DOHH2 (cell line): ENCODE results near the gene ITLN1.

Experiments
- EZH2phosphoT487 ChIP-seq: fragments of 200-600 bp; sonication (generic); IDR thresholded peaks from 2 replicates; pipeline ENCODE4 v1.6.1; 2017; ENCODE audit warnings: borderline replicate concordance, mild to moderate bottlenecking, antibody characterized with exemption, low read length, moderate library complexity, mixed read lengths
- TF ChIP-seq, protein P1 (sequence below): fragments of 200-600 bp; sonication (generic); IDR thresholded peaks from one replicate; pipeline ENCODE4 v1.5.1; 2014; ENCODE audit warnings: antibody characterized with exemption, mild to moderate bottlenecking, low read depth, low read length; ENCODE audit not compliant: poor library complexity, severe bottlenecking

DNA sequence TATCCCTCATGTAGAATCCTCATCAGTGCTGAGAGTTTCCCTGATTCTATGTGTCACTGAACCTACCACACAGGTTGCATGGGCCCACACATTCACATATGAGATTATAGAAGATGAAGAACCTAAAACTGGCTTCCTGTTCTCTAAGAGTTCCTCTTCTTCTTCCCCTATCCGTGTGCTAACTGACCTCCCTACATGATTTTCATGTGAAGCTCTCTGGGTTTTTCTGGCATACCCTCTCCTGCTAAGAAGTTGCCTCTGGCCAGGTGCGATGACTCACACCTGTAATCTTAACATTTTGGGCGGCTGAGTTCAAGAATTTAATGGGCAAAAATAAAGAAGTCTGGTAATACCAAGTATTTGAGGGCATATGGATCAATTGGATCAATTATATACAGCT is 16.8 kb downstream of the ITLN1 start:
- TF ChIP-seq, protein P1, sequence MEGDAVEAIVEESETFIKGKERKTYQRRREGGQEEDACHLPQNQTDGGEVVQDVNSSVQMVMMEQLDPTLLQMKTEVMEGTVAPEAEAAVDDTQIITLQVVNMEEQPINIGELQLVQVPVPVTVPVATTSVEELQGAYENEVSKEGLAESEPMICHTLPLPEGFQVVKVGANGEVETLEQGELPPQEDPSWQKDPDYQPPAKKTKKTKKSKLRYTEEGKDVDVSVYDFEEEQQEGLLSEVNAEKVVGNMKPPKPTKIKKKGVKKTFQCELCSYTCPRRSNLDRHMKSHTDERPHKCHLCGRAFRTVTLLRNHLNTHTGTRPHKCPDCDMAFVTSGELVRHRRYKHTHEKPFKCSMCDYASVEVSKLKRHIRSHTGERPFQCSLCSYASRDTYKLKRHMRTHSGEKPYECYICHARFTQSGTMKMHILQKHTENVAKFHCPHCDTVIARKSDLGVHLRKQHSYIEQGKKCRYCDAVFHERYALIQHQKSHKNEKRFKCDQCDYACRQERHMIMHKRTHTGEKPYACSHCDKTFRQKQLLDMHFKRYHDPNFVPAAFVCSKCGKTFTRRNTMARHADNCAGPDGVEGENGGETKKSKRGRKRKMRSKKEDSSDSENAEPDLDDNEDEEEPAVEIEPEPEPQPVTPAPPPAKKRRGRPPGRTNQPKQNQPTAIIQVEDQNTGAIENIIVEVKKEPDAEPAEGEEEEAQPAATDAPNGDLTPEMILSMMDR, result no peak
- no peak for TF ChIP-seq EZH2phosphoT487
